Endothelial cell of umbilical vein (primary cell): ENCODE data around the gene ERGIC2.

Source experiments
- EZH2 ChIP-seq: IDR thresholded peaks from 2 replicates; pipeline ENCODE4 v1.6.1; 2012; ENCODE audit warnings: borderline replicate concordance, low read depth, mild to moderate bottlenecking, moderate library complexity, low read length, inconsistent platforms; ENCODE audit not compliant: severe bottlenecking
- GATA2 ChIP-seq: IDR thresholded peaks from 2 replicates; pipeline ENCODE4 v1.7.0; 2011; ENCODE audit warnings: low read depth, mild to moderate bottlenecking, moderate library complexity, mixed read lengths, low read length; ENCODE audit not compliant: insufficient read length, insufficient read depth
- MYC ChIP-seq: IDR thresholded peaks from one replicate; pipeline ENCODE4 v1.6.1; 2011; ENCODE audit warnings: mild to moderate bottlenecking, low read depth, low read length
- POLR2A ChIP-seq: IDR thresholded peaks from 2 replicates; pipeline ENCODE4 v1.6.1; 2012; ENCODE audit warnings: low read depth, mild to moderate bottlenecking, control low read depth, low read length
- POLR2AphosphoS5 ChIP-seq: IDR thresholded peaks from 2 replicates; pipeline ENCODE4 v1.6.1; 2012; ENCODE audit warnings: low read depth, mild to moderate bottlenecking, control low read depth, low read length, moderate library complexity; ENCODE audit not compliant: insufficient read depth
- TF ChIP-seq, protein P1 (sequence below): IDR thresholded peaks from 2 replicates; pipeline ENCODE4 v1.6.1; 2011; ENCODE audit not compliant: insufficient read depth, insufficient read length
- TF ChIP-seq, protein P2 (sequence below), 2 donors: IDR thresholded peaks; 1 replicate in 1 of 2; 2 replicates in 1 of 2; pipeline ENCODE4 v1.5.1; 2011; ENCODE audit warnings: low read length in 2 of 2, mild to moderate bottlenecking in 2 of 2, moderate library complexity in 2 of 2, control low read depth in 1 of 2, inconsistent platforms in 1 of 2, low read depth in 1 of 2; ENCODE audit not compliant: insufficient read depth in 1 of 2; ENCODE audit errors: extremely low read depth in 1 of 2

GRCh38 chr12:29314416-29314815, 66.6 kb downstream of the ERGIC2 start:
- no peak for TF ChIP-seq POLR2A
- TF ChIP-seq MYC, result no peak
- TF ChIP-seq, protein P1, sequence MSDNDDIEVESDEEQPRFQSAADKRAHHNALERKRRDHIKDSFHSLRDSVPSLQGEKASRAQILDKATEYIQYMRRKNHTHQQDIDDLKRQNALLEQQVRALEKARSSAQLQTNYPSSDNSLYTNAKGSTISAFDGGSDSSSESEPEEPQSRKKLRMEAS, result no peak
- TF ChIP-seq POLR2AphosphoS5, result no peak
- TF ChIP-seq, protein P2, sequence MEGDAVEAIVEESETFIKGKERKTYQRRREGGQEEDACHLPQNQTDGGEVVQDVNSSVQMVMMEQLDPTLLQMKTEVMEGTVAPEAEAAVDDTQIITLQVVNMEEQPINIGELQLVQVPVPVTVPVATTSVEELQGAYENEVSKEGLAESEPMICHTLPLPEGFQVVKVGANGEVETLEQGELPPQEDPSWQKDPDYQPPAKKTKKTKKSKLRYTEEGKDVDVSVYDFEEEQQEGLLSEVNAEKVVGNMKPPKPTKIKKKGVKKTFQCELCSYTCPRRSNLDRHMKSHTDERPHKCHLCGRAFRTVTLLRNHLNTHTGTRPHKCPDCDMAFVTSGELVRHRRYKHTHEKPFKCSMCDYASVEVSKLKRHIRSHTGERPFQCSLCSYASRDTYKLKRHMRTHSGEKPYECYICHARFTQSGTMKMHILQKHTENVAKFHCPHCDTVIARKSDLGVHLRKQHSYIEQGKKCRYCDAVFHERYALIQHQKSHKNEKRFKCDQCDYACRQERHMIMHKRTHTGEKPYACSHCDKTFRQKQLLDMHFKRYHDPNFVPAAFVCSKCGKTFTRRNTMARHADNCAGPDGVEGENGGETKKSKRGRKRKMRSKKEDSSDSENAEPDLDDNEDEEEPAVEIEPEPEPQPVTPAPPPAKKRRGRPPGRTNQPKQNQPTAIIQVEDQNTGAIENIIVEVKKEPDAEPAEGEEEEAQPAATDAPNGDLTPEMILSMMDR (IDR thresholded peaks at IDR 0.05; ENCODE audit: extremely low read depth in 1 of 2, insufficient read depth in 1 of 2, low read depth in 1 of 2, low read length in 2 of 2), result no peak
- TF ChIP-seq GATA2, result no peak
- no peak for TF ChIP-seq EZH2
